Measurements from ENCODE around the gene RPL41. TPM values are rescaled to one million over a fixed set of nuclear protein-coding genes. Genes with fewer than 3 reads are reported as not detected.

Gene RPL41
- total and polyA plus RNA-seq, 5 experiments from 2014 or later, result 5,098 to 10,436 (median 8,782) TPM

DNA sequence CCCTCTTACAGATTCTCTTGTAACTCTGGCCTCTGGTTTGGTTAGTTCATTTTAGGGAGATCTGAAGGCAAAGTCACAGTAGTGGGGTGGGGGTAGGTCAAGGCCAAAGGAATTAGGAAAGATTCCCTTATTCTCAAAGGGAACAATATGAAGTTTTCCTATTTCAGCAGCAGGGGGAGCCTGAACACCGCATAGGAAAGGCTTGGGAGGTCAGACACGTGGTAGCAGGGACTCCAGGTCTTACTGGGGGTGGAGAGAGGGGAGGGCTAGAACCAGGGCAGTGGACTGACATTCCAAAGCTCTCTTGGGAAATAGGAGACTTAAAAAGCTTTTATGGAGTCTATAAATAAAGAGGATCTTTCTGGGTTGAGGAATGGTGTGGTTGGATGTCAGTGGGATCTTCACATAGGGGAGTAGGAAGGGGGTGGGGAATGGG, 2.9 kb downstream of the RPL41 start:
- H3K9me3 Mint-ChIP-seq, result no peaks in the 10 kb centered on the region
- no peaks in the 10 kb centered on the region for H3K27me3 Mint-ChIP-seq
- DNase-seq, result peak in 9 of 10 donors; percentile 40 to 83 (median 55)
- peak overlapping the region; percentile 95 to 99 (median 98) for H3K4me3 Mint-ChIP-seq
- H3K27ac Mint-ChIP-seq, result peak overlapping the region; percentile 91 to 100 (median 98)
- POLR2A ChIA-PET, result interaction anchor here (0.6 to 17.5 kb wide), 16 partner anchors 9 to 381 kb away, joined by 3 to 284 read pairs (median 12); partner anchors contain the start of genes ANKRD52, ESYT1, MYL6 and MYL6B
- peaks cover 11 to 29% (median 14%) of the 10 kb centered on the region in 3 donors for H3K36me3 Mint-ChIP-seq
- H3K4me1 Mint-ChIP-seq, result peaks cover 27 to 47% (median 41%) of the 10 kb centered on the region in 4 donors
- ATAC-seq, result no peak

DNA sequence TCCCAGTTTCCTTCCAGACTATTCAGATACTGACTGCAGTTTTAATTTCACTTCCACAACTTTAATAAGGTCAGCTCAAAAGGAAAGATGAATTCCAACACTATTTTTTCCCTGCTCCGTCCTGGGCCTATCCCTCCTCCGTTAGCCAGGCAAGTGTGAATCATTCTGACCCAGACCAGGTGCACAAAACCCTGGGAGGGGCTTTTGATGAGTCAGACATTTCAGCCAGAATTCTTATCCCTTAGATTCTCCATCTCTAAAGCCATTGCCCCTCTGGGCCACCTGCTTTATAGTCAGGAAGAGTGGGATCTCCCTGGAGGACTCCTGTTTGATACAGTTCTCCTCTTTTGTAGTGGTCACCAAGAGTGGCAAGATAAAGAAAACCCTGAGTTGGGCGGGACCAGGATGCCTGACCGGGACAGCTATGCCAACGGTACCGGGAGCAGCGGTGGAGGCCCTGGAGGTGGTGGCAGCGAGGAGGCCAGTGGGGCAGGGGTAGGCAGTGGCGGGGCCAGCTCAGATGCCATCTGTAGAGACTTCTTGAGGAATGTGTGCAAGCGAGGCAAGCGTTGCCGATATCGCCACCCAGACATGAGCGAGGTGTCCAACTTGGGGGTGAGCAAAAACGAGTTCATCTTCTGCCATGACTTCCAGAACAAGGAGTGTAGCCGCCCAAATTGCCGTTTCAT, 3.9 kb downstream of the RPL41 start:
- DNase-seq (no peak), ATAC-seq (no peak)
- Mint-ChIP-seq H3K27me3 (no peaks in the 10 kb centered on the region), H3K27ac (peak overlapping the region in 8 of 10 donors; percentile 20 to 99 (median 66)), H3K36me3 (peaks cover 11 to 29% (median 14%) of the 10 kb centered on the region in 3 donors), H3K4me3 (peak overlapping the region in 1 of 10 donors; percentile 7), H3K9me3 (no peaks in the 10 kb centered on the region), H3K4me1 (peaks cover 27 to 53% (median 40%) of the 10 kb centered on the region in 4 donors)
- POLR2A ChIA-PET, result interaction anchor here (0.7 to 17.5 kb wide), 10 partner anchors 8 to 159 kb away, joined by 3 to 284 read pairs (median 30); partner anchors contain the start of genes ANKRD52, ESYT1, PA2G4 and RNF41

DNA sequence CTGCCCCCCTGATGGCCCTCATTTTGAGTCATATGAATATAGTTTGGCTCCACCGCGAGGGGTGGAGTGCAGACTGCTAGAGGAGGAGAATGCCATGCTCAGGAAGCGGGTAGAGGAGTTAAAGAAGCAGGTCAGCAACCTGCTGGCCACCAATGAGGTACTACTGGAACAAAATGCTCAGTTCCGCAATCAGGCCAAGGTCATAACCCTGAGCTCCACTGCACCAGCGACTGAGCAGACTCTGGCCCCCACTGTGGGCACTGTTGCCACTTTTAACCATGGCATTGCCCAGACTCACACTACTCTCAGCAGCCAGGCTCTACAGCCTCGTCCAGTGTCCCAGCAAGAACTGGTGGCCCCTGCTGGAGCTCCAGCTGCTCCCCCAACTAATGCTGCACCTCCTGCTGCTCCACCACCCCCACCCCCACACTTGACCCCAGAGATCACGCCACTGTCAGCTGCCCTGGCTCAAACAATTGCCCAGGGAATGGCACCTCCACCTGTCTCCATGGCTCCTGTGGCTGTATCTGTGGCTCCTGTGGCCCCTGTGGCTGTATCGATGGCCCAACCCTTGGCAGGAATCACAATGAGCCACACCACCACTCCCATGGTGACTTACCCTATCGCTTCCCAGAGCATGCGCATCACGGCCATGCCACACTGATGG, 4.9 kb downstream of the RPL41 start:
- no peaks in the 10 kb centered on the region for H3K9me3 Mint-ChIP-seq
- H3K27ac Mint-ChIP-seq, result peak overlapping the region in 2 of 10 donors; percentile 9 to 60
- ATAC-seq (no peak), DNase-seq (no peak)
- no peak overlapping the region for H3K4me3 Mint-ChIP-seq
- H3K27me3 Mint-ChIP-seq, result no peaks in the 10 kb centered on the region
- POLR2A ChIA-PET, result interaction anchor here (0.7 to 17.5 kb wide), 3 partner anchors 39 to 101 kb away, joined by 3 to 284 read pairs (median 163); partner anchors contain the start of genes MYL6 and SMARCC2
- peaks cover 11 to 29% (median 14%) of the 10 kb centered on the region in 3 donors for H3K36me3 Mint-ChIP-seq
- peaks cover 31 to 61% (median 45%) of the 10 kb centered on the region in 4 donors for H3K4me1 Mint-ChIP-seq

DNA sequence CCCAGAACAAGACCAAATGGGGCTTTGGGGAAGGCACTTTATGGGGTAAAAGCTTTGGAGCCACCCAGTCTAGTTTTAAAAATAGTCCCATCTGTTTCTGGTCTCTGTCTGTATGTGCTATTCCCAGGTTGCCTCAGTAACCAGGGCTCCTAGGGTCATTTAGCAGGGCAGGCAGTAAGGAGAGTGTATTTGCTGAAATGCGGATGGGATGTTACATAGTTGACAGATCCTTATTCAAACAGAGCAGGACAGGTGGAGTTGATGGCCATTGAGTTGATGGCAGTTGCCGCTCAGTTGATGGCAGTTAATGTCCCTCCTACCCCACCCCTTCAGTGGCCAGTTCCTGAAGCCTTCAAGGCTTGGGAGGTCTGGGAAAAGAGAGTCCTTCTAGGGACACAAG, 6.2 kb downstream of the RPL41 start:
- POLR2A ChIA-PET, result interaction anchor here (0.6 to 17.5 kb wide), 8 partner anchors 26 to 506 kb away, joined by 3 to 284 read pairs (median 4); partner anchors contain the start of genes MYL6 and SMARCC2
- ATAC-seq, result no peak
- H3K27me3 Mint-ChIP-seq, result no peaks in the 10 kb centered on the region
- no peaks in the 10 kb centered on the region for H3K9me3 Mint-ChIP-seq
- no peak overlapping the region for H3K4me3 Mint-ChIP-seq
- H3K27ac Mint-ChIP-seq, result peak overlapping the region in 6 of 10 donors; percentile 40 to 85 (median 68)
- peaks cover 3 to 16% (median 3%) of the 10 kb centered on the region in 3 donors for H3K36me3 Mint-ChIP-seq
- peaks cover 32 to 63% (median 46%) of the 10 kb centered on the region in 4 donors for H3K4me1 Mint-ChIP-seq
- no peak for DNase-seq

DNA sequence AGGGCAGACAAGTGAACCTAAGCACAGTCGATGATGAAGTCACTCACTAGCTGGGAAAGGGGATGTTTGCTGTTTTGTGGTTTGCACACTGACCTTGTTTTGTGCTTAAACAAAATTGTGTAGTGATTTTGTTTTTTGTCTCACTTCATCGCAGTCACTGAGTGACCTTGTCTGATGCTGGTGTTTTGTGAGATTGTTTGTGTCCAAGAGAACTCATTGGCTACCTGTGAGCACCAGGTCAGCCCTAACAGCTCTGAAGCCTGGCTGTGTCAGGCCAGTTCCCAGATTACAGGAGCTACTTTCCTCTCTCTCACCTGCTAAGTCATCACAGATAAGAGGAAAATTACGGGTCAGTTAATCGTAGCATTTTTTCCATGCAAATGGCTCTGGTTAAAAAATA, 7.7 kb downstream of the RPL41 start:
- ATAC-seq (no peak), DNase-seq (no peak)
- POLR2A ChIA-PET, result interaction anchor here (0.6 to 17.5 kb wide), 9 partner anchors 7 to 130 kb away, joined by 3 to 284 read pairs (median 11); partner anchors contain the start of genes MYL6, PA2G4, RNF41 and RPL41
- no peaks in the 10 kb centered on the region for H3K9me3 Mint-ChIP-seq
- H3K27me3 Mint-ChIP-seq, result no peaks in the 10 kb centered on the region
- H3K4me1 Mint-ChIP-seq, result peaks cover 22 to 54% (median 37%) of the 10 kb centered on the region in 4 donors
- H3K36me3 Mint-ChIP-seq, result peaks cover 0 to 12% (median 0%) of the 10 kb centered on the region in 3 donors
- H3K27ac Mint-ChIP-seq, result peak overlapping the region in 7 of 10 donors; percentile 9 to 75 (median 41)
- H3K4me3 Mint-ChIP-seq, result no peak overlapping the region

DNA sequence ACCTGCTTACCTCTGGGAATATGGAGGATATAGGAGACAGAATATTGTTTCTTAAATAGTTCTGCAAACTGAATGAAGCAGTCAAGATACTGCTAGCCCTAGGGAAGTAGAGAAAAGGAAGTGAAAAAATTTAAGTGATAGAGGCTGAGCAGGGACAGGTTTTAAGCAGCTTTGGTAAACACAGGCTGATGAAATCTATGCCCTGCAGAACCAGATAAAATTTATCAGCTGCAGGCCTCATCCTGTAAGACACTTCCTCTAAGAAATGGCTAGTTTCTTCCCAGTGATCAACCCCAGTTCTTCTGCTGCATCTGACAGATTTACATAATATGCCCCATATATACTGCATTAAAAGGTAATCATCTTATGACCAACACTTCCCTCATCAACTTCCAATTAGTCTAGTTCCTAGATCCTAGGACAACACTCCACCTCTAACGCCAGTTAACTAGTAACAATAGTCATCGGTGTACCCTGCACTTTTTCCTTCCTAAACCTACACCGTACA, 10.4 kb downstream of the RPL41 start:
- no peak for DNase-seq
- Mint-ChIP-seq H3K4me1 (peaks cover 32 to 69% (median 50%) of the 10 kb centered on the region in 4 donors), H3K27ac (peak overlapping the region; percentile 43 to 99 (median 95)), H3K4me3 (peak overlapping the region in 9 of 10 donors; percentile 8 to 99 (median 44)), H3K9me3 (peaks cover 0 to 2% (median 0%) of the 10 kb centered on the region in 9 donors), H3K36me3 (peaks cover 0 to 25% (median 20%) of the 10 kb centered on the region in 3 donors), H3K27me3 (no peaks in the 10 kb centered on the region)
- POLR2A ChIA-PET, result interaction anchor here (1.2 to 17.5 kb wide), 14 partner anchors 9 to 337 kb away, joined by 3 to 284 read pairs (median 10); partner anchors contain the start of genes CNPY2, MYL6, MYL6B and PA2G4
- ATAC-seq, result no peak

DNA sequence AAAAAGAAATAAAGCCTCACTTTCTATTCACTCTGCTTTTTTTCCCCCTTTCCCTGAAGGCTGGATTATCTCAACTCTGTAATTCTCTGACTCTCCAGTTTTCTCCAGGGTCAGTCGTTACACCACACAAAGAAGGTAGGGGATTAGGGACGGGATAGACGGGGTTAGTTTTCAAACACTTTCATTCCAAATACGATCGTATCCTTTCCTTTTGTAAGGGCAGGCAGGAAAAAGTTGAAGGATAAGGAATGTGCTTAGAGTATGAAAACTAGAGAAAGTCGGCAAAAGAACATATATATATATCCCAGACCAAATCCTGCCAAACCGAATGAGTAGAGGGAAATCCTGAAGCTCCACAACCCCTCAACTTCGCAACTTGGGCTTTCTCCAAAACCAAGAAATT, 11.1 kb downstream of the RPL41 start:
- POLR2A ChIA-PET, result interaction anchor here (0.9 to 17.5 kb wide), 21 partner anchors 10 to 344 kb away, joined by 3 to 284 read pairs (median 5); partner anchors contain the start of genes ANKRD52, CNPY2, MYL6 and PA2G4
- H3K36me3 Mint-ChIP-seq, result peaks cover 0 to 30% (median 27%) of the 10 kb centered on the region in 3 donors
- DNase-seq (no peak), ATAC-seq (no peak)
- peak overlapping the region; percentile 90 to 99 (median 95) for H3K27ac Mint-ChIP-seq
- H3K4me1 Mint-ChIP-seq, result peaks cover 32 to 76% (median 56%) of the 10 kb centered on the region in 4 donors
- peaks cover 0 to 2% (median 0%) of the 10 kb centered on the region in 9 donors for H3K9me3 Mint-ChIP-seq
- H3K4me3 Mint-ChIP-seq, result peak overlapping the region; percentile 97 to 100 (median 99)
- H3K27me3 Mint-ChIP-seq, result no peaks in the 10 kb centered on the region

DNA sequence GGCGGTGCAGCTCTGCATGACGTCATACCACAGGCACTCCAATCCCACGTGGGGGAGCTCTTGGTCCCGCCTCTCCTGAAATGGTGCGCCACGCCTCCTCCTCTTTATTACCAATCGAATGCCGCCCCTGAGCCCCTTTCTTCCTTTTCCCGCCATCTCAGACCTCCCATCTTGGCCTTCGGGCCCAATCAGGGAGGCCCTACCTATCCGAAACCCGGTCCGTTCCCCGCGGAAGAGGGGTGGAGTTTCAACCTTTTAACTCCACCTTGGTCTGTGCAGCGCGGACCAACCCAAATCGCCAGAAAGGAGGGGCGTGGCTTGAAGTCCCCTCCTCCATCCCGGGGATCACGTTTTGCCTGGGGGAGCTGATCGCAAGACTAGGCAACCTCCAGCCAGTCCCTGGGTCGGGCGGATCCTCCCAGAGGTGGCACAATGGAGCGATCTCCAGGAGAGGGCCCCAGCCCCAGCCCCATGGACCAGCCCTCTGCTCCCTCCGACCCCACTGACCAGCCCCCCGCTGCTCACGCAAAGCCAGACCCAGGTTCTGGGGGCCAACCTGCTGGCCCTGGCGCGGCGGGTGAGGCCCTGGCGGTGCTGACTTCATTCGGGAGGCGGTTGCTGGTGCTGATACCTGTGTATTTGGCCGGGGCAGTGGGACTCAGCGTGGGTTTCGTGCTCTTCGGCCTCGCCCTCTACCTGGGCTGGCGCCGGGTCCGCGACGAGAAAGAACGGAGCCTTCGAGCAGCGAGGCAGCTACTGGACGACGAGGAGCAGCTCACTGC, 11.6 kb downstream of the RPL41 start, which contains the start of gene ESYT1:
TSS of gene ESYT1 (plus strand) at position 380 of the 782 bp plus-strand sequence. CDS start at position 433, 53 bp downstream.
- Mint-ChIP-seq H3K36me3 (peaks cover 0 to 35% (median 29%) of the 10 kb centered on the region in 3 donors), H3K27me3 (no peaks in the 10 kb centered on the region), H3K9me3 (peaks cover 0 to 2% (median 0%) of the 10 kb centered on the region in 9 donors), H3K4me3 (peak within 1 kb of the TSS; percentile 97 to 100 (median 99)), H3K4me1 (peaks cover 32 to 78% (median 60%) of the 10 kb centered on the region in 4 donors), H3K27ac (peak within 1 kb of the TSS; percentile 90 to 99 (median 96))
- DNase-seq (peak; percentile 86 to 100 (median 98)), ATAC-seq (peak; percentile 83 to 90)
- POLR2A ChIA-PET, result interaction anchor here (0.9 to 17.5 kb wide), 23 partner anchors 11 to 344 kb away, joined by 3 to 284 read pairs (median 5); partner anchors contain the start of genes ANKRD52, CNPY2, MYL6 and PA2G4

DNA sequence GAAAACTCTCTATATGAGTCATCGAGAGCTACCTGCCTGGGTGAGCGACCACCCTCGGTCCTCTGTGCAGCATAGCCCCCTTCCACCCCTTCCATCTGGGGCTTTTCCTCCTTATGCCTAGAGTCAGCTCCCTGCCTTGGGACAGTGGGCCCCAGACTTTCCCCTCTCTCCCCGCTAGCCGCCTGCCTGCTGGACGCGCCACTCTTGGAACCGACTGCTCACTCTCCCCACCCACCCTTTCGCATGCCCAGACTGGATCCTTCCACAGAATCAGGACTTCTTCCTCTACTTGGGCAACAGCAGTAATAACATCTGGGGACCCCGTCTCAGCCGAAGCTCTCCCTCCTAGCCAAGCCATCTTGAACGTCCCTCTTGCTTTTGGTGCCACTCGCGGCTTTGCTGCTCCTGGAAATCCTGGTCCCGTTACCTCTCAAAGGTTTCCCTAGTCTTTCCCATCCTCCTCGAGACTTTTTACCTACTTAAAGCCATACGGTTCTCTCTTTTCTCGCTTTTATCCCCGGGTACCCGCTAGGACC, 12.3 kb downstream of the RPL41 start:
- Mint-ChIP-seq H3K9me3 (peaks cover 0 to 2% (median 0%) of the 10 kb centered on the region in 9 donors), H3K27ac (peak overlapping the region; percentile 90 to 99 (median 95)), H3K4me3 (peak overlapping the region; percentile 97 to 100 (median 99)), H3K4me1 (peaks cover 35 to 83% (median 66%) of the 10 kb centered on the region in 4 donors), H3K36me3 (peaks cover 0 to 42% (median 33%) of the 10 kb centered on the region in 3 donors), H3K27me3 (no peaks in the 10 kb centered on the region)
- POLR2A ChIA-PET, result interaction anchor here (0.9 to 17.5 kb wide), 20 partner anchors 11 to 343 kb away, joined by 3 to 284 read pairs (median 6); partner anchors contain the start of genes ANKRD52, MYL6, PA2G4 and RAB5B
- peak in 3 of 10 donors; percentile 44 to 55 (median 47) for DNase-seq
- ATAC-seq, result peak in 1 of 2 donors; percentile 2

DNA sequence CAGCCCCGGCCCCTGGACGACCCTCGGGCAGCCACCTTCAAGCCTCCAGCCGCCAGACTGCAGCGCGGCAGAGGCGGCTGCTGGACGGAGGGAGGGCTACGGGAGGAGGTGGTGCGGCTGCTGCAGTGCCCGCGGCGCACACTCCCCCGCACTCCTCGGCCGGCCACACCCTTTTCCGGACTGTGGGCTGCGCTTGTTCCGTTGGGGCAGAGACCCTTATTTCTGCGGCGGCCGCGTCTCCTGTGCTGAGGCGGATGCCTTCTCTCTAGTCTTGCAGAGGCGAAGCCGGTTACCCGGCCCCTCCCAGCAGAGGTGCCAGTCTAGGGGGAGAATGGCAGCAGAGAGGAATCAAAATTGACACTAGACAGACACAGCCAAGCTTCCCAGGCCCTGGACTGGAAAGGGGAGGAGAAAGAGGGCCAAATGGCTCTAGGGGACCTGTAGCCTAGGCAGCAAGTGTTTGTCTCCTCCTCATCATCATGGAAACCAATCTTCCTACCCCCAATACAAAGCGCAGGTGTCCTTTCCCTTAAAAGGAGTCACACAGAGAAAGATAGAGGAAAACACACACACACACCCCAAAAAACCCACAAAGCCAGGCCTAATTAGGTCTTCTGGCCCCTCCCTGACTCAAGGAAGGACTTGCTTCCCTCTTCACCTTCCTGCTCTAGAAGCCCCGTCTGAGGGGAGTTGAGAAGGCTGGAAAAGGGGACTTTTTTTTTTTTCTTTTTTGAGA, 12.9 kb downstream of the RPL41 start:
- no peaks in the 10 kb centered on the region for H3K27me3 Mint-ChIP-seq
- peaks cover 0 to 48% (median 40%) of the 10 kb centered on the region in 3 donors for H3K36me3 Mint-ChIP-seq
- POLR2A ChIA-PET, result interaction anchor here (0.6 to 17.5 kb wide), 17 partner anchors 11 to 590 kb away, joined by 3 to 284 read pairs (median 6); partner anchors contain the start of genes MYL6, PA2G4, RNF41 and RPL41
- peak overlapping the region; percentile 97 to 100 (median 99) for H3K4me3 Mint-ChIP-seq
- DNase-seq, result peak; percentile 50 to 91 (median 70)
- H3K4me1 Mint-ChIP-seq, result peaks cover 35 to 77% (median 72%) of the 10 kb centered on the region in 4 donors
- H3K9me3 Mint-ChIP-seq, result peaks cover 0 to 2% (median 0%) of the 10 kb centered on the region in 9 donors
- ATAC-seq, result peak; percentile 37 to 56
- H3K27ac Mint-ChIP-seq, result peak overlapping the region; percentile 90 to 99 (median 95)
